ENCODE data around the gene GDPD4.

DNA sequence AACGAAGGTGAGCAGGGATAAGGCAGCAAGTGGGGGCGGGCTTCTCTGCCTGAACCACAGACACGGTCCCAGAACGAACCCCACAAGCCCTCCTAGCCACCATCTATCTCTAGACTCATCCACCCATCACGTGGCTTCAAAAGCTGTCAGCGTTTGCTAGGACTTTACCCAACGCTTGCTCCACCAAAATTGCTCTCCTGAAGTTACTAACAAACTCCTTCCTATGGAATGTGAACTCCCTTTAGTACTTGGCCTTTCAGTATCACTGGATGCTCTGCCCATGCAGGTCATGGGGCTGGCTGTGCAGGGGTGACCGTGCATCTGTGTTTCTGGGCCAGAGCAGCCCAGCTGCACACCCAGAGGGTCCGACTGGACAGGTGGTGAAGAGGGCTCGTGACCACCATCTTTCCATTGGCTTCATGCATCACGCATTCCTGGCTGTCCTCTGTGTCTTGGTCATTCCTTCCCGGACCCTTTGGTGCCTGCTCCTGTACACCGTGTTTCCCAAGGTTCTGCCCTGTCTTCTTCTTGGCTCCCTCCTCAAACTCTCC is 88.4 kb downstream of the GDPD4 start:
- TF ChIP-seq POLR2A (IDR thresholded peaks at IDR 0.05) (no peak), POLR2AphosphoS5 (IDR thresholded peaks at IDR 0.05) (no peak), EP300 (IDR thresholded peaks at IDR 0.05) (no peak)
- TF ChIP-seq, protein P1, sequence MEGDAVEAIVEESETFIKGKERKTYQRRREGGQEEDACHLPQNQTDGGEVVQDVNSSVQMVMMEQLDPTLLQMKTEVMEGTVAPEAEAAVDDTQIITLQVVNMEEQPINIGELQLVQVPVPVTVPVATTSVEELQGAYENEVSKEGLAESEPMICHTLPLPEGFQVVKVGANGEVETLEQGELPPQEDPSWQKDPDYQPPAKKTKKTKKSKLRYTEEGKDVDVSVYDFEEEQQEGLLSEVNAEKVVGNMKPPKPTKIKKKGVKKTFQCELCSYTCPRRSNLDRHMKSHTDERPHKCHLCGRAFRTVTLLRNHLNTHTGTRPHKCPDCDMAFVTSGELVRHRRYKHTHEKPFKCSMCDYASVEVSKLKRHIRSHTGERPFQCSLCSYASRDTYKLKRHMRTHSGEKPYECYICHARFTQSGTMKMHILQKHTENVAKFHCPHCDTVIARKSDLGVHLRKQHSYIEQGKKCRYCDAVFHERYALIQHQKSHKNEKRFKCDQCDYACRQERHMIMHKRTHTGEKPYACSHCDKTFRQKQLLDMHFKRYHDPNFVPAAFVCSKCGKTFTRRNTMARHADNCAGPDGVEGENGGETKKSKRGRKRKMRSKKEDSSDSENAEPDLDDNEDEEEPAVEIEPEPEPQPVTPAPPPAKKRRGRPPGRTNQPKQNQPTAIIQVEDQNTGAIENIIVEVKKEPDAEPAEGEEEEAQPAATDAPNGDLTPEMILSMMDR (IDR thresholded peaks at IDR 0.05) = no peak

Measured in stomach (tissue), 4 donors.